Glutamatergic neuron (in vitro differentiated cells): ENCODE results near the gene SLC12A3. TPM values are rescaled to one million over a fixed set of nuclear protein-coding genes. Genes with fewer than 3 reads are reported as not detected.

Experiments
- DNase-seq: peaks from one replicate; pipeline ENCODE4 v3.0.0; 2022
- H3K27ac Mint-ChIP-seq: one replicate; pipeline ENCODE4 v1.8.0; 2020; ENCODE audit warnings: mild to moderate bottlenecking, mixed read lengths, inconsistent platforms; ENCODE audit not compliant: unreplicated experiment
- H3K27me3 Mint-ChIP-seq: one replicate; pipeline ENCODE4 v1.8.0; 2020; ENCODE audit warnings: mild to moderate bottlenecking, moderate library complexity, mixed read lengths, inconsistent platforms; ENCODE audit not compliant: unreplicated experiment
- H3K36me3 Mint-ChIP-seq: one replicate; pipeline ENCODE4 v1.8.0; 2020; ENCODE audit warnings: mild to moderate bottlenecking, mixed read lengths, inconsistent platforms; ENCODE audit not compliant: unreplicated experiment
- H3K4me1 Mint-ChIP-seq: one replicate; pipeline ENCODE4 v1.8.0; 2020; ENCODE audit warnings: mild to moderate bottlenecking, low read depth, mixed read lengths, inconsistent platforms; ENCODE audit not compliant: unreplicated experiment
- H3K4me3 Mint-ChIP-seq: one replicate; pipeline ENCODE4 v1.8.0; 2020; ENCODE audit warnings: mild to moderate bottlenecking, mixed read lengths, inconsistent platforms; ENCODE audit not compliant: unreplicated experiment
- H3K9me3 Mint-ChIP-seq: one replicate; pipeline ENCODE4 v1.8.0; 2020; ENCODE audit warnings: mild to moderate bottlenecking, moderate library complexity, mixed read lengths, inconsistent platforms; ENCODE audit not compliant: unreplicated experiment
- CTCF ChIP-seq: fragments of 200-600 bp; sonication (generic); IDR thresholded peaks from one replicate; pipeline ENCODE4 v1.5.0; 2021; ENCODE audit not compliant: partially characterized antibody, unreplicated experiment
- total RNA-seq: library from RNA; stranded (reverse); fragmentation: NEBNext Ultra II Directional; extraction: Animal tissue kit (Norgen Biotek cat#: 25700); gene quantifications from one replicate; pipeline ENCODE4 v1.2.1, GENCODE V29; 2021; ENCODE audit not compliant: unreplicated experiment

SLC12A3 gene
- total RNA-seq, 1 donor from 2014 or later: not detected

GRCh38 chr16:56876048-56876447 is 11.0 kb downstream of the SLC12A3 start:
- Mint-ChIP-seq H3K4me3 (no peak overlapping the region), H3K27ac (no peak overlapping the region), H3K9me3 (peaks cover 3% of the 10 kb centered on the region), H3K4me1 (no peaks in the 10 kb centered on the region), H3K27me3 (peaks cover 1% of the 10 kb centered on the region), H3K36me3 (no peaks in the 10 kb centered on the region)
- no peak for TF ChIP-seq CTCF
- DNase-seq: no peak

- Mint-ChIP-seq H3K27ac (no peak overlapping the region), H3K27me3 (no peaks in the 10 kb centered on the region), H3K4me1 (no peaks in the 10 kb centered on the region), H3K36me3 (no peaks in the 10 kb centered on the region), H3K4me3 (no peak overlapping the region), H3K9me3 (peaks cover 3% of the 10 kb centered on the region)
- DNase-seq: no peak
- no peak for TF ChIP-seq CTCF
Measured at GRCh38 chr16:56877486-56878182, 12.6 kb downstream of the SLC12A3 start.

GRCh38 chr16:56878282-56878854 is 13.4 kb downstream of the SLC12A3 start:
- TF ChIP-seq CTCF: no peak
- H3K36me3 Mint-ChIP-seq: no peaks in the 10 kb centered on the region
- H3K27me3 Mint-ChIP-seq: no peaks in the 10 kb centered on the region
- peaks cover 3% of the 10 kb centered on the region for H3K9me3 Mint-ChIP-seq
- no peak for DNase-seq
- no peak overlapping the region for H3K4me3 Mint-ChIP-seq
- H3K4me1 Mint-ChIP-seq: no peaks in the 10 kb centered on the region
- H3K27ac Mint-ChIP-seq: no peak overlapping the region

GRCh38 chr16:56879276-56879675 is 14.3 kb downstream of the SLC12A3 start:
- Mint-ChIP-seq H3K4me3 (no peak overlapping the region), H3K9me3 (peaks cover 3% of the 10 kb centered on the region)

More at GRCh38 chr16:56879276-56879675, 14.3 kb downstream of the SLC12A3 start:
- H3K27ac Mint-ChIP-seq: no peak overlapping the region
- DNase-seq: no peak
- H3K27me3 Mint-ChIP-seq: no peaks in the 10 kb centered on the region
- TF ChIP-seq CTCF: no peak
- H3K36me3 Mint-ChIP-seq: no peaks in the 10 kb centered on the region
- no peaks in the 10 kb centered on the region for H3K4me1 Mint-ChIP-seq
